ENCODE results near the gene STX17. TPM values are rescaled to one million over a fixed set of nuclear protein-coding genes. Genes with fewer than 3 reads are reported as not detected.

Gene STX17
- total and polyA plus RNA-seq, 2 experiments from 2014 or later, result 16.9 to 17.0 TPM

GRCh38 chr9:99966716-99967115, 60.3 kb downstream of the STX17 start:
- Histone ChIP-seq H3K4me2 (ENCODE audit: unreplicated experiment) (no peak overlapping the region), H3K27ac (no peak overlapping the region), H4K20me1 (ENCODE audit: insufficient read depth) (no peaks in the 10 kb centered on the region), H3K4me1 (ENCODE audit: insufficient read depth) (peaks cover 13% of the 10 kb centered on the region; the same call in 1 of the 2 replicates), H3K79me2 (ENCODE audit: insufficient read depth) (no peaks in the 10 kb centered on the region), H3K27me3 (replicated peaks; ENCODE audit: insufficient read depth) (no peaks in the 10 kb centered on the region), H3K4me3 (no peak overlapping the region), H3F3A (ENCODE audit: insufficient read depth) (no peaks in the 10 kb centered on the region), H3K9me2 (ENCODE audit: insufficient read depth) (no peaks in the 10 kb centered on the region), H3K36me3 (ENCODE audit: low read depth) (peaks cover 8% of the 10 kb centered on the region; the same call in 1 of the 2 replicates), H2AFZ (no peak overlapping the region), H3K9me3 (ENCODE audit: low read depth) (no peaks in the 10 kb centered on the region), H3K9ac (no peak overlapping the region)
- WGBS, 2 experiments (ENCODE audit: low coverage in 1 of 2, low lambda C conversion rate in 2 of 2, missing lambda C conversion rate in 2 of 2), result 63% methylated on average over 2 of the region's 2 CpGs
- DNase-seq, result no peak
- in situ Hi-C loops (cut with MboI), result no loop called here
- TF ChIP-seq EZH2 (IDR thresholded peaks at IDR 0.05; ENCODE audit: insufficient read depth, poor library complexity, severe bottlenecking) (no peak), EZH2phosphoT487 (IDR thresholded peaks at IDR 0.05; ENCODE audit: insufficient read depth, low read depth) (no peak)

- in situ Hi-C loops (cut with MboI), result no loop called here
- no peaks in the 10 kb centered on the region for H4K20me1 ChIP-seq (ENCODE audit: insufficient read depth)
- H2AFZ ChIP-seq, result no peak overlapping the region
- H3K4me1 ChIP-seq (ENCODE audit: insufficient read depth), result peaks cover 12% of the 10 kb centered on the region; the same call in 1 of the 2 replicates
- H3K9me3 ChIP-seq (ENCODE audit: low read depth), result no peaks in the 10 kb centered on the region
- H3K4me3 ChIP-seq, result no peak overlapping the region
- no peaks in the 10 kb centered on the region for H3K79me2 ChIP-seq (ENCODE audit: insufficient read depth)
- DNase-seq, result no peak
- TF ChIP-seq EZH2 (IDR thresholded peaks at IDR 0.05; ENCODE audit: insufficient read depth, poor library complexity, severe bottlenecking) (no peak), EZH2phosphoT487 (IDR thresholded peaks at IDR 0.05; ENCODE audit: insufficient read depth, low read depth) (no peak)
- peaks cover 8% of the 10 kb centered on the region; the same call in 1 of the 2 replicates for H3K36me3 ChIP-seq (ENCODE audit: low read depth)
- H3K9ac ChIP-seq, result no peak overlapping the region
- no peaks in the 10 kb centered on the region for H3F3A ChIP-seq (ENCODE audit: insufficient read depth)
- H3K4me2 ChIP-seq (ENCODE audit: unreplicated experiment), result no peak overlapping the region
- no peaks in the 10 kb centered on the region for H3K9me2 ChIP-seq (ENCODE audit: insufficient read depth)
- no peak overlapping the region for H3K27ac ChIP-seq
- no peaks in the 10 kb centered on the region for H3K27me3 ChIP-seq (replicated peaks; ENCODE audit: insufficient read depth)
- 92 to 100% methylated on average over 2 of the region's 2 CpGs for WGBS, 2 experiments (ENCODE audit: low coverage in 1 of 2, low lambda C conversion rate in 2 of 2, missing lambda C conversion rate in 2 of 2)
Observed at GRCh38 chr9:99967457-99967856, 61.0 kb downstream of the STX17 start.

- Histone ChIP-seq H3K27ac (no peak overlapping the region), H3K4me3 (no peak overlapping the region), H2AFZ (no peak overlapping the region), H4K20me1 (ENCODE audit: insufficient read depth) (no peaks in the 10 kb centered on the region), H3K4me2 (ENCODE audit: unreplicated experiment) (no peak overlapping the region), H3K9me2 (ENCODE audit: insufficient read depth) (no peaks in the 10 kb centered on the region), H3K4me1 (ENCODE audit: insufficient read depth) (no peaks in the 10 kb centered on the region), H3K36me3 (ENCODE audit: low read depth) (peaks cover 8% of the 10 kb centered on the region; the same call in 1 of the 2 replicates), H3K79me2 (ENCODE audit: insufficient read depth) (no peaks in the 10 kb centered on the region), H3K27me3 (replicated peaks; ENCODE audit: insufficient read depth) (no peaks in the 10 kb centered on the region), H3K9ac (no peak overlapping the region), H3K9me3 (ENCODE audit: low read depth) (no peaks in the 10 kb centered on the region), H3F3A (ENCODE audit: insufficient read depth) (no peaks in the 10 kb centered on the region)
- DNase-seq, result no peak
- no peak for TF ChIP-seq EZH2phosphoT487 (IDR thresholded peaks at IDR 0.05; ENCODE audit: insufficient read depth, low read depth)
- in situ Hi-C loops (cut with MboI), result no loop called here
- 94 to 100% methylated on average over 2 of the region's 2 CpGs for whole genome bisulfite sequencing, 2 experiments (ENCODE audit: low coverage in 1 of 2, low lambda C conversion rate in 2 of 2, missing lambda C conversion rate in 2 of 2)
Observed at GRCh38 chr9:99970481-99970880, 64.0 kb downstream of the STX17 start.

GRCh38 chr9:99971410-99971809, 65.0 kb downstream of the STX17 start:
- H3K4me3 ChIP-seq, result no peak overlapping the region
- no peak overlapping the region for H3K4me2 ChIP-seq (ENCODE audit: unreplicated experiment)
- H3K27ac ChIP-seq, result no peak overlapping the region
- in situ Hi-C loops (cut with MboI), result no loop called here
- H3K9me2 ChIP-seq (ENCODE audit: insufficient read depth), result no peaks in the 10 kb centered on the region
- no peaks in the 10 kb centered on the region for H3K79me2 ChIP-seq (ENCODE audit: insufficient read depth)
- H3K9me3 ChIP-seq (ENCODE audit: low read depth), result no peaks in the 10 kb centered on the region
- no peaks in the 10 kb centered on the region for H3K27me3 ChIP-seq (replicated peaks; ENCODE audit: insufficient read depth)
- H3K36me3 ChIP-seq (ENCODE audit: low read depth), result peaks cover 8% of the 10 kb centered on the region; the same call in 1 of the 2 replicates
- H3F3A ChIP-seq (ENCODE audit: insufficient read depth), result no peaks in the 10 kb centered on the region
- TF ChIP-seq EZH2phosphoT487 (IDR thresholded peaks at IDR 0.05; ENCODE audit: insufficient read depth, low read depth), result no peak
- no peak for TF ChIP-seq EZH2 (IDR thresholded peaks at IDR 0.05; ENCODE audit: insufficient read depth, poor library complexity, severe bottlenecking)
- no peak overlapping the region for H2AFZ ChIP-seq
- no peak for DNase-seq
- H3K9ac ChIP-seq, result no peak overlapping the region
- no peaks in the 10 kb centered on the region for H3K4me1 ChIP-seq (ENCODE audit: insufficient read depth)
- no peaks in the 10 kb centered on the region for H4K20me1 ChIP-seq (ENCODE audit: insufficient read depth)

- H3F3A ChIP-seq (ENCODE audit: insufficient read depth), result no peaks in the 10 kb centered on the region
- no peak for DNase-seq
- H3K27ac ChIP-seq, result no peak overlapping the region
- 97 to 98% methylated on average over 3 of the region's 3 CpGs for WGBS, 2 experiments (ENCODE audit: low coverage in 1 of 2, low lambda C conversion rate in 2 of 2, missing lambda C conversion rate in 2 of 2)
- no peaks in the 10 kb centered on the region for H3K9me2 ChIP-seq (ENCODE audit: insufficient read depth)
- H3K9ac ChIP-seq, result no peak overlapping the region
- peaks cover 8% of the 10 kb centered on the region; the same call in 1 of the 2 replicates for H3K36me3 ChIP-seq (ENCODE audit: low read depth)
- in situ Hi-C loops (cut with MboI), result no loop called here
- H3K27me3 ChIP-seq (replicated peaks; ENCODE audit: insufficient read depth), result no peaks in the 10 kb centered on the region
- no peaks in the 10 kb centered on the region for H3K4me1 ChIP-seq (ENCODE audit: insufficient read depth)
- no peak overlapping the region for H2AFZ ChIP-seq
- TF ChIP-seq EZH2 (IDR thresholded peaks at IDR 0.05; ENCODE audit: insufficient read depth, poor library complexity, severe bottlenecking) (no peak), EZH2phosphoT487 (IDR thresholded peaks at IDR 0.05; ENCODE audit: insufficient read depth, low read depth) (no peak)
- H3K79me2 ChIP-seq (ENCODE audit: insufficient read depth), result no peaks in the 10 kb centered on the region
- no peaks in the 10 kb centered on the region for H4K20me1 ChIP-seq (ENCODE audit: insufficient read depth)
- no peak overlapping the region for H3K4me3 ChIP-seq
- H3K4me2 ChIP-seq (ENCODE audit: unreplicated experiment), result no peak overlapping the region
- no peaks in the 10 kb centered on the region for H3K9me3 ChIP-seq (ENCODE audit: low read depth)
Observed at GRCh38 chr9:99973455-99973854, 67.0 kb downstream of the STX17 start.
